ENCODE results near the gene NOP56. TPM values are rescaled to one million over a fixed set of nuclear protein-coding genes. Genes with fewer than 3 reads are reported as not detected.

NOP56 gene
- total and polyA plus RNA-seq, 2 donors (not counting 1 experiment from before 2014, with no cell fraction given) = 212 to 247 TPM

DNA sequence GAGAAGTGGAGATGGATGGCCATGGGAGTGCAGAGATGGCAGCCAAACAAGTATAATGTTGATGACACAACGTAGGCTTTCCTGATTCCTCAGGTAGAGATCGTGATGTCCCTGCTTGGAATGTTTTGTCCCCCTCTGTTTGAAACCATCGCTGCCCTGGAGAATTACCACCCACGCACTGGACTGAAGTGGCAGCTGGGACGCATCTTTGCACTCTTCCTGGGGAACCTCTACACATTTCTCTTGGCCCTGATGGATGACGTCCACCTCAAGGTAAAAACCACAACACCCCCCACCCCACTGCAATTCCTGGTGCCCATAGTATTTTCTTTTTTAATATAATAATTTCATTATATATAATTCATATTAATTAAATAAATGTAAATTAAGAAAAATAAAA lies 42.1 kb upstream of the NOP56 start:
- Histone ChIP-seq H3K36me3 (replicated peaks in 1 of 2; ENCODE audit: control extremely low read depth in 1 of 2, control insufficient read depth in 1 of 2, extremely low read depth in 1 of 2, insufficient read depth in 2 of 2, low read length in 1 of 2) (no peaks in the 10 kb centered on the region), H3K4me3 (ENCODE audit: control extremely low read depth in 1 of 5, extremely low read depth in 1 of 5, insufficient read depth in 1 of 5, low read depth in 2 of 5, low read length in 4 of 5) (no peak overlapping the region), H4K20me1 (ENCODE audit: control insufficient read depth, insufficient read depth, low read length, poor library complexity, severe bottlenecking) (no peaks in the 10 kb centered on the region), H3K9me3 (ENCODE audit: control extremely low read depth in 1 of 3, control insufficient read depth in 2 of 3, insufficient read depth in 1 of 3, low read length in 2 of 3) (peaks cover 4 to 17% (median 14%) of the 10 kb centered on the region in 3 donors), H3K27me3 (replicated peaks in 1 of 4; ENCODE audit: control extremely low read depth in 1 of 4, control insufficient read depth in 3 of 4, insufficient read depth in 4 of 4, low read length in 3 of 4) (peaks cover 0 to 24% (median 4%) of the 10 kb centered on the region in 4 experiments), H3K79me2 (ENCODE audit: control insufficient read depth, insufficient read depth, low read length) (no peaks in the 10 kb centered on the region), H3K9ac (ENCODE audit: low read length) (no peak overlapping the region), H3K4me2 (replicated peaks; ENCODE audit: low read depth, low read length, poor library complexity, severe bottlenecking) (no peak overlapping the region), H3K27ac (ENCODE audit: low read length in 2 of 2) (no peak overlapping the region), H3K4me1 (ENCODE audit: control insufficient read depth in 2 of 2, insufficient read depth in 2 of 2, low read length in 2 of 2) (no peaks in the 10 kb centered on the region), H2AFZ (ENCODE audit: insufficient read depth, low read depth, low read length, poor library complexity, severe bottlenecking) (no peak overlapping the region)
- TF ChIP-seq, protein P1, sequence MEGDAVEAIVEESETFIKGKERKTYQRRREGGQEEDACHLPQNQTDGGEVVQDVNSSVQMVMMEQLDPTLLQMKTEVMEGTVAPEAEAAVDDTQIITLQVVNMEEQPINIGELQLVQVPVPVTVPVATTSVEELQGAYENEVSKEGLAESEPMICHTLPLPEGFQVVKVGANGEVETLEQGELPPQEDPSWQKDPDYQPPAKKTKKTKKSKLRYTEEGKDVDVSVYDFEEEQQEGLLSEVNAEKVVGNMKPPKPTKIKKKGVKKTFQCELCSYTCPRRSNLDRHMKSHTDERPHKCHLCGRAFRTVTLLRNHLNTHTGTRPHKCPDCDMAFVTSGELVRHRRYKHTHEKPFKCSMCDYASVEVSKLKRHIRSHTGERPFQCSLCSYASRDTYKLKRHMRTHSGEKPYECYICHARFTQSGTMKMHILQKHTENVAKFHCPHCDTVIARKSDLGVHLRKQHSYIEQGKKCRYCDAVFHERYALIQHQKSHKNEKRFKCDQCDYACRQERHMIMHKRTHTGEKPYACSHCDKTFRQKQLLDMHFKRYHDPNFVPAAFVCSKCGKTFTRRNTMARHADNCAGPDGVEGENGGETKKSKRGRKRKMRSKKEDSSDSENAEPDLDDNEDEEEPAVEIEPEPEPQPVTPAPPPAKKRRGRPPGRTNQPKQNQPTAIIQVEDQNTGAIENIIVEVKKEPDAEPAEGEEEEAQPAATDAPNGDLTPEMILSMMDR (IDR thresholded peaks at IDR 0.05) = no peak
- no peak for TF ChIP-seq EZH2 (IDR thresholded peaks at IDR 0.05; ENCODE audit: borderline replicate concordance, insufficient read depth, low read depth, low read length, poor library complexity, severe bottlenecking)
- Mint-ChIP-seq H3K4me1 (no peaks in the 10 kb centered on the region), H3K4me3 (no peak overlapping the region), H3K27me3 (peaks cover 36% of the 10 kb centered on the region), H3K27ac (no peak overlapping the region), H3K9me3 (ENCODE audit: insufficient read depth) (peaks cover 2% of the 10 kb centered on the region)
- 94% methylated on average over 5 of the region's 6 CpGs for WGBS (ENCODE audit: insufficient coverage)
- POLR2A ChIA-PET = no interaction called here
- DNase-seq = no peak
- intact Hi-C loops (cut with micrococcal nuclease) = no loop called here
- CTCF ChIA-PET = no interaction called here
- no peak for ATAC-seq (ENCODE audit: low read depth)

GRCh38 chr20:2610941-2611720 lies 41.3 kb upstream of the NOP56 start:
- Mint-ChIP-seq H3K4me1 (no peaks in the 10 kb centered on the region), H3K27me3 (peaks cover 40% of the 10 kb centered on the region), H3K27ac (no peak overlapping the region), H3K4me3 (no peak overlapping the region), H3K9me3 (ENCODE audit: insufficient read depth) (peaks cover 2% of the 10 kb centered on the region)
- no peak overlapping the region for H3K9ac ChIP-seq (ENCODE audit: low read length)
- H3K27ac ChIP-seq (ENCODE audit: low read length in 2 of 2) = no peak overlapping the region
- ChIA-PET POLR2A (no interaction called here), CTCF (no interaction called here)
- H4K20me1 ChIP-seq (ENCODE audit: control insufficient read depth, insufficient read depth, low read length, poor library complexity, severe bottlenecking) = no peaks in the 10 kb centered on the region
- H3K4me1 ChIP-seq (ENCODE audit: control insufficient read depth in 2 of 2, insufficient read depth in 2 of 2, low read length in 2 of 2) = no peaks in the 10 kb centered on the region
- TF ChIP-seq, protein P1 (IDR thresholded peaks at IDR 0.05) = no peak
- TF ChIP-seq EZH2 (IDR thresholded peaks at IDR 0.05; ENCODE audit: borderline replicate concordance, insufficient read depth, low read depth, low read length, poor library complexity, severe bottlenecking) = no peak
- no peak overlapping the region for H3K4me3 ChIP-seq (ENCODE audit: control extremely low read depth in 1 of 5, extremely low read depth in 1 of 5, insufficient read depth in 1 of 5, low read depth in 2 of 5, low read length in 4 of 5)
- H3K79me2 ChIP-seq (ENCODE audit: control insufficient read depth, insufficient read depth, low read length) = no peaks in the 10 kb centered on the region
- 33% methylated on average over 2 of the region's 6 CpGs for WGBS (ENCODE audit: insufficient coverage)
- ATAC-seq (ENCODE audit: low read depth) = no peak
- no peaks in the 10 kb centered on the region for H3K36me3 ChIP-seq (replicated peaks in 1 of 2; ENCODE audit: control extremely low read depth in 1 of 2, control insufficient read depth in 1 of 2, extremely low read depth in 1 of 2, insufficient read depth in 2 of 2, low read length in 1 of 2)
- no peak for DNase-seq
- H3K27me3 ChIP-seq (replicated peaks in 1 of 4; ENCODE audit: control extremely low read depth in 1 of 4, control insufficient read depth in 3 of 4, insufficient read depth in 4 of 4, low read length in 3 of 4) = peaks cover 0 to 26% (median 4%) of the 10 kb centered on the region in 4 experiments
- H3K9me3 ChIP-seq (ENCODE audit: control extremely low read depth in 1 of 3, control insufficient read depth in 2 of 3, insufficient read depth in 1 of 3, low read length in 2 of 3) = peaks cover 4 to 12% (median 7%) of the 10 kb centered on the region in 3 donors
- H3K4me2 ChIP-seq (replicated peaks; ENCODE audit: low read depth, low read length, poor library complexity, severe bottlenecking) = no peak overlapping the region
- H2AFZ ChIP-seq (ENCODE audit: insufficient read depth, low read depth, low read length, poor library complexity, severe bottlenecking) = no peak overlapping the region
- intact Hi-C loops (cut with micrococcal nuclease) = no loop called here

Data from B cell (primary cell).